Smooth muscle cell (in vitro differentiated cells): ENCODE measurements around the gene GPR89A. TPM values are rescaled to one million over a fixed set of nuclear protein-coding genes. Genes with fewer than 3 reads are reported as not detected.

Experiments
- DNase-seq: peaks from one replicate; lab custom pipeline; 2025; ENCODE audit not compliant: unreplicated experiment; lab: John Stamatoyannopoulos, UW
- H2AFZ ChIP-seq: fragments of 200-600 bp; sonication (generic); 2 replicates; pipeline ENCODE4 v1.6.0; 2016; ENCODE audit warnings: antibody characterized with exemption, low read depth, mild to moderate bottlenecking
- H3F3A ChIP-seq: fragments of 200-600 bp; sonication (generic); 2 replicates; pipeline ENCODE4 v1.6.0; 2017; ENCODE audit warnings: antibody characterized with exemption, low read depth
- H3K27ac ChIP-seq: fragments of 200-600 bp; sonication (generic); 2 replicates; pipeline ENCODE4 v1.5.1; 2016; ENCODE audit warnings: low read depth, mild to moderate bottlenecking
- H3K27me3 ChIP-seq: fragments of 200-600 bp; sonication (generic); 2 replicates; pipeline ENCODE4 v1.6.1; 2016; ENCODE audit warnings: low read depth, mild to moderate bottlenecking
- H3K36me3 ChIP-seq: fragments of 200-600 bp; sonication (generic); 2 replicates; pipeline ENCODE4 v1.5.1; 2016; ENCODE audit warnings: low read depth
- H3K4me1 ChIP-seq: fragments of 200-600 bp; sonication (generic); 2 replicates; pipeline ENCODE4 v1.5.1; 2016; ENCODE audit warnings: low read depth
- H3K4me2 ChIP-seq: fragments of 200-600 bp; sonication (generic); 2 replicates; pipeline ENCODE4 v1.6.0; 2016; ENCODE audit warnings: mild to moderate bottlenecking
- H3K4me3 ChIP-seq: fragments of 200-600 bp; sonication (generic); 2 replicates; pipeline ENCODE4 v1.5.1; 2016; ENCODE audit warnings: mild to moderate bottlenecking
- H3K79me2 ChIP-seq: fragments of 200-600 bp; sonication (generic); 2 replicates; pipeline ENCODE4 v1.6.0; 2016; ENCODE audit warnings: low read depth, mild to moderate bottlenecking
- H3K9ac ChIP-seq: fragments of 200-600 bp; sonication (generic); 2 replicates; pipeline ENCODE4 v1.6.0; 2016; ENCODE audit warnings: low read depth
- H3K9me3 ChIP-seq: fragments of 200-600 bp; sonication (generic); replicated peaks from 2 replicates; pipeline ENCODE4 v1.5.1; 2016; ENCODE audit warnings: low read depth
- H4K20me1 ChIP-seq: fragments of 200-600 bp; sonication (generic); 2 replicates; pipeline ENCODE4 v1.6.0; 2016; ENCODE audit warnings: low read depth
- WGBS: methylation state at CpG from one replicate; pipeline ENCODE4 v1.1.7; 2016; ENCODE audit warnings: low lambda C conversion rate; 5-methylcytosine and 5-hydroxymethylcytosine counted together
- polyA plus RNA-seq: library from polyadenylated mRNA; unstranded; fragments of >200 nt; fragmentation: Nextera tagmentation; extraction: Ambion mirVana; gene quantifications from 2 replicates; pipeline ENCODE4 v1.2.1, GENCODE V29; 2016
- total RNA-seq: library from RNA; depleted of rRNA; stranded (reverse); fragments of >200 nt; gene quantifications from 2 replicates; pipeline ENCODE4 v1.2.3, GENCODE V29; 2014
- TF ChIP-seq, protein P1 (sequence below): fragments of 200-600 bp; sonication (generic); IDR thresholded peaks from 2 replicates; pipeline ENCODE4 v1.5.1; 2017; ENCODE audit warnings: borderline replicate concordance, mild to moderate bottlenecking, antibody characterized with exemption; ENCODE audit not compliant: insufficient read depth, poor library complexity, severe bottlenecking

The GPR89A gene
- total and polyA plus RNA-seq, 2 experiments from 2014 or later: 18.4 to 41.0 TPM

GRCh38 chr1:145696630-145696960, 88.8 kb downstream of the GPR89A start:
- Histone ChIP-seq H3K79me2 (no peaks in the 10 kb centered on the region), H3K9ac (no peak overlapping the region), H2AFZ (no peak overlapping the region), H3K9me3 (no peaks in the 10 kb centered on the region), H3K4me1 (no peaks in the 10 kb centered on the region), H3K36me3 (no peaks in the 10 kb centered on the region), H3K4me3 (no peak overlapping the region), H3K27ac (no peak overlapping the region), H4K20me1 (no peaks in the 10 kb centered on the region), H3F3A (no peaks in the 10 kb centered on the region), H3K27me3 (no peaks in the 10 kb centered on the region), H3K4me2 (no peak overlapping the region)
- TF ChIP-seq, protein P1, sequence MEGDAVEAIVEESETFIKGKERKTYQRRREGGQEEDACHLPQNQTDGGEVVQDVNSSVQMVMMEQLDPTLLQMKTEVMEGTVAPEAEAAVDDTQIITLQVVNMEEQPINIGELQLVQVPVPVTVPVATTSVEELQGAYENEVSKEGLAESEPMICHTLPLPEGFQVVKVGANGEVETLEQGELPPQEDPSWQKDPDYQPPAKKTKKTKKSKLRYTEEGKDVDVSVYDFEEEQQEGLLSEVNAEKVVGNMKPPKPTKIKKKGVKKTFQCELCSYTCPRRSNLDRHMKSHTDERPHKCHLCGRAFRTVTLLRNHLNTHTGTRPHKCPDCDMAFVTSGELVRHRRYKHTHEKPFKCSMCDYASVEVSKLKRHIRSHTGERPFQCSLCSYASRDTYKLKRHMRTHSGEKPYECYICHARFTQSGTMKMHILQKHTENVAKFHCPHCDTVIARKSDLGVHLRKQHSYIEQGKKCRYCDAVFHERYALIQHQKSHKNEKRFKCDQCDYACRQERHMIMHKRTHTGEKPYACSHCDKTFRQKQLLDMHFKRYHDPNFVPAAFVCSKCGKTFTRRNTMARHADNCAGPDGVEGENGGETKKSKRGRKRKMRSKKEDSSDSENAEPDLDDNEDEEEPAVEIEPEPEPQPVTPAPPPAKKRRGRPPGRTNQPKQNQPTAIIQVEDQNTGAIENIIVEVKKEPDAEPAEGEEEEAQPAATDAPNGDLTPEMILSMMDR: no peak
- no peak for DNase-seq
- WGBS: 93% methylated on average over 3 of the region's 3 CpGs

GRCh38 chr1:145701306-145701862, 93.6 kb downstream of the GPR89A start:
- H3K4me2 ChIP-seq: no peak overlapping the region
- no peaks in the 10 kb centered on the region for H4K20me1 ChIP-seq
- 74% methylated on average over 2 of the region's 2 CpGs for WGBS
- no peak overlapping the region for H3K27ac ChIP-seq
- H3K9ac ChIP-seq: no peak overlapping the region
- no peak for DNase-seq
- TF ChIP-seq, protein P1: no peak
- H2AFZ ChIP-seq: no peak overlapping the region
- no peaks in the 10 kb centered on the region for H3K4me1 ChIP-seq
- H3F3A ChIP-seq: no peaks in the 10 kb centered on the region
- H3K36me3 ChIP-seq: no peaks in the 10 kb centered on the region
- H3K4me3 ChIP-seq: no peak overlapping the region
- H3K27me3 ChIP-seq: no peaks in the 10 kb centered on the region
- H3K79me2 ChIP-seq: no peaks in the 10 kb centered on the region
- no peaks in the 10 kb centered on the region for H3K9me3 ChIP-seq

DNA sequence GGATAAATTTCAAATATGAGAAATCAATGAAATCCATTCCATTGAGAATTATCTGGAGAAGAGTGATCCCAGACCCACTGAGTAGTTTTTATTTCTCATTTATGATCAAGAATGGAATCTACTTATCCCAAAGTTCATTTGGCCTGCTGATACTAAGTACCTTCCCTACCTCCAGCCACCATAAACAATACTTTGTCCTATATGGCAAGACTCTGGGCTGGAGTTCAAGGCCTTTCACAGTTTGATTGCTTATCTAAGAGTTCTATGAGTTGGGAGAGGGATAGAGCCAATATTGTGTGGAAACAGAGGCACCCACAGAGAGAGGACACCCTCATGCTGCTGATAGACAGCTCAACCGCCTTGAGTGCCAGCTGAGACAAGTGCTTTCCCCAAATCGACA, 94.3 kb downstream of the GPR89A start:
- Histone ChIP-seq H3K4me3 (no peak overlapping the region), H3K27me3 (no peaks in the 10 kb centered on the region), H3K27ac (no peak overlapping the region), H3F3A (no peaks in the 10 kb centered on the region), H2AFZ (no peak overlapping the region), H3K9me3 (no peaks in the 10 kb centered on the region), H3K4me2 (no peak overlapping the region), H3K4me1 (no peaks in the 10 kb centered on the region), H3K79me2 (no peaks in the 10 kb centered on the region), H4K20me1 (no peaks in the 10 kb centered on the region), H3K9ac (no peak overlapping the region), H3K36me3 (no peaks in the 10 kb centered on the region)
- no peak for DNase-seq
- TF ChIP-seq, protein P1: no peak
- WGBS: 88% methylated on average over 2 of the region's 2 CpGs

GRCh38 chr1:145702826-145703225, 95.0 kb downstream of the GPR89A start:
- Histone ChIP-seq H3K27ac (no peak overlapping the region), H3K27me3 (no peaks in the 10 kb centered on the region), H3F3A (no peaks in the 10 kb centered on the region), H3K9ac (no peak overlapping the region), H3K4me2 (no peak overlapping the region), H3K4me1 (peaks cover 5% of the 10 kb centered on the region), H3K4me3 (no peak overlapping the region), H4K20me1 (no peaks in the 10 kb centered on the region), H3K36me3 (no peaks in the 10 kb centered on the region), H3K79me2 (no peaks in the 10 kb centered on the region), H2AFZ (no peak overlapping the region), H3K9me3 (no peaks in the 10 kb centered on the region)
- TF ChIP-seq, protein P1: no peak
- WGBS: 90% methylated on average over 7 of the region's 7 CpGs
- DNase-seq: no peak
